ENCODE data around the gene LPIN3. TPM values are rescaled to one million over a fixed set of nuclear protein-coding genes. Genes with fewer than 3 reads are reported as not detected.

Gene LPIN3
- total RNA-seq, 2 experiments from 2014 or later: 2.2 to 2.5 TPM

- H3K27ac Mint-ChIP-seq: no peak overlapping the region
Observed at GRCh38 chr20:41387444-41387851, 46.8 kb downstream of the LPIN3 start.

GRCh38 chr20:41390889-41391288 lies 50.3 kb downstream of the LPIN3 start:
- POLR2A ChIA-PET: no interaction called here
- no peak for DNase-seq
- Mint-ChIP-seq H3K36me3 (no peaks in the 10 kb centered on the region), H3K9me3 (no peaks in the 10 kb centered on the region), H3K4me1 (no peaks in the 10 kb centered on the region), H3K27ac (no peak overlapping the region), H3K27me3 (peaks cover 17% of the 10 kb centered on the region), H3K4me3 (no peak overlapping the region)
- no peak for ATAC-seq (ENCODE audit: low read depth)

More at GRCh38 chr20:41387444-41387851, 46.8 kb downstream of the LPIN3 start:
- POLR2A ChIA-PET: no interaction called here
- no peak for DNase-seq
- no peak for ATAC-seq (ENCODE audit: low read depth)
- Mint-ChIP-seq H3K27me3 (peaks cover 17% of the 10 kb centered on the region), H3K4me1 (no peaks in the 10 kb centered on the region), H3K4me3 (no peak overlapping the region), H3K36me3 (no peaks in the 10 kb centered on the region), H3K9me3 (peaks cover 2% of the 10 kb centered on the region)

- Mint-ChIP-seq H3K4me3 (no peak overlapping the region), H3K27me3 (peaks cover 17% of the 10 kb centered on the region), H3K4me1 (no peaks in the 10 kb centered on the region), H3K36me3 (no peaks in the 10 kb centered on the region), H3K9me3 (no peaks in the 10 kb centered on the region), H3K27ac (no peak overlapping the region)
- POLR2A ChIA-PET: no interaction called here
- DNase-seq (no peak), ATAC-seq (ENCODE audit: low read depth) (no peak)
Observed at GRCh38 chr20:41391587-41392001, 51.0 kb downstream of the LPIN3 start.

- no peak overlapping the region for H3K27ac Mint-ChIP-seq
- H3K36me3 Mint-ChIP-seq: no peaks in the 10 kb centered on the region
- POLR2A ChIA-PET: no interaction called here
- H3K4me1 Mint-ChIP-seq: no peaks in the 10 kb centered on the region
- DNase-seq (no peak), ATAC-seq (ENCODE audit: low read depth) (no peak)
- H3K27me3 Mint-ChIP-seq: peaks cover 14% of the 10 kb centered on the region
- no peaks in the 10 kb centered on the region for H3K9me3 Mint-ChIP-seq
- H3K4me3 Mint-ChIP-seq: no peak overlapping the region
Observed at GRCh38 chr20:41392295-41392694, 51.7 kb downstream of the LPIN3 start.

- no peak overlapping the region for H3K4me3 Mint-ChIP-seq
- DNase-seq: no peak
- no peak for ATAC-seq (ENCODE audit: low read depth)
- H3K27me3 Mint-ChIP-seq: peaks cover 8% of the 10 kb centered on the region
- POLR2A ChIA-PET: no interaction called here
- no peak overlapping the region for H3K27ac Mint-ChIP-seq
- no peaks in the 10 kb centered on the region for H3K36me3 Mint-ChIP-seq
- no peaks in the 10 kb centered on the region for H3K9me3 Mint-ChIP-seq
- no peaks in the 10 kb centered on the region for H3K4me1 Mint-ChIP-seq
Observed at GRCh38 chr20:41392871-41393704, 52.5 kb downstream of the LPIN3 start.

- peaks cover 7% of the 10 kb centered on the region for H3K27me3 Mint-ChIP-seq
- H3K4me1 Mint-ChIP-seq: no peaks in the 10 kb centered on the region
- no peaks in the 10 kb centered on the region for H3K9me3 Mint-ChIP-seq
- no peak overlapping the region for H3K27ac Mint-ChIP-seq
- no peak for ATAC-seq (ENCODE audit: low read depth)
- no peak overlapping the region for H3K4me3 Mint-ChIP-seq
- no peaks in the 10 kb centered on the region for H3K36me3 Mint-ChIP-seq
- no peak for DNase-seq
- POLR2A ChIA-PET: no interaction called here
Observed at GRCh38 chr20:41393705-41394066, 53.1 kb downstream of the LPIN3 start.

GRCh38 chr20:41394081-41394480 lies 53.5 kb downstream of the LPIN3 start:
- H3K36me3 Mint-ChIP-seq: no peaks in the 10 kb centered on the region
- H3K9me3 Mint-ChIP-seq: no peaks in the 10 kb centered on the region
- H3K27ac Mint-ChIP-seq: no peak overlapping the region
- ATAC-seq (ENCODE audit: low read depth) (no peak), DNase-seq (no peak)
- H3K4me3 Mint-ChIP-seq: no peak overlapping the region
- POLR2A ChIA-PET: no interaction called here
- no peaks in the 10 kb centered on the region for H3K4me1 Mint-ChIP-seq
- H3K27me3 Mint-ChIP-seq: peaks cover 7% of the 10 kb centered on the region

- Mint-ChIP-seq H3K27me3 (peaks cover 2% of the 10 kb centered on the region), H3K27ac (no peak overlapping the region), H3K4me1 (no peaks in the 10 kb centered on the region), H3K9me3 (no peaks in the 10 kb centered on the region), H3K36me3 (no peaks in the 10 kb centered on the region), H3K4me3 (no peak overlapping the region)
- ATAC-seq (ENCODE audit: low read depth) (no peak), DNase-seq (no peak)
- POLR2A ChIA-PET: no interaction called here
Observed at GRCh38 chr20:41394931-41395666, 54.5 kb downstream of the LPIN3 start.

- no peak overlapping the region for H3K27ac Mint-ChIP-seq
- POLR2A ChIA-PET: no interaction called here
- H3K9me3 Mint-ChIP-seq: no peaks in the 10 kb centered on the region
- ATAC-seq (ENCODE audit: low read depth) (no peak), DNase-seq (no peak)
- H3K4me3 Mint-ChIP-seq: peak overlapping the region; percentile 44
- no peaks in the 10 kb centered on the region for H3K36me3 Mint-ChIP-seq
- H3K27me3 Mint-ChIP-seq: peaks cover 2% of the 10 kb centered on the region
- no peaks in the 10 kb centered on the region for H3K4me1 Mint-ChIP-seq
Observed at GRCh38 chr20:41395667-41396664, 55.3 kb downstream of the LPIN3 start.

GRCh38 chr20:41398408-41398807 lies 57.8 kb downstream of the LPIN3 start:
- Mint-ChIP-seq H3K27me3 (peaks cover 2% of the 10 kb centered on the region), H3K36me3 (peaks cover 5% of the 10 kb centered on the region), H3K4me1 (peaks cover 1% of the 10 kb centered on the region), H3K9me3 (no peaks in the 10 kb centered on the region), H3K4me3 (no peak overlapping the region), H3K27ac (no peak overlapping the region)
- DNase-seq (no peak), ATAC-seq (ENCODE audit: low read depth) (no peak)
- POLR2A ChIA-PET: no interaction called here

- Mint-ChIP-seq H3K4me3 (no peak overlapping the region), H3K9me3 (no peaks in the 10 kb centered on the region), H3K36me3 (peaks cover 16% of the 10 kb centered on the region), H3K27me3 (no peaks in the 10 kb centered on the region), H3K27ac (no peak overlapping the region), H3K4me1 (peaks cover 14% of the 10 kb centered on the region)
- no peak for DNase-seq
- no peak for ATAC-seq (ENCODE audit: low read depth)
- POLR2A ChIA-PET: no interaction called here
Observed at GRCh38 chr20:41403604-41404003, 63.0 kb downstream of the LPIN3 start.

GRCh38 chr20:41405436-41405835 lies 64.8 kb downstream of the LPIN3 start:
- H3K27ac Mint-ChIP-seq: no peak overlapping the region
- no peaks in the 10 kb centered on the region for H3K27me3 Mint-ChIP-seq
- H3K36me3 Mint-ChIP-seq: peaks cover 18% of the 10 kb centered on the region
- no peaks in the 10 kb centered on the region for H3K9me3 Mint-ChIP-seq
- DNase-seq (no peak), ATAC-seq (ENCODE audit: low read depth) (no peak)
- POLR2A ChIA-PET: no interaction called here
- no peak overlapping the region for H3K4me3 Mint-ChIP-seq
- peaks cover 21% of the 10 kb centered on the region for H3K4me1 Mint-ChIP-seq

- Mint-ChIP-seq H3K4me3 (no peak overlapping the region), H3K27ac (no peak overlapping the region), H3K4me1 (peaks cover 23% of the 10 kb centered on the region), H3K9me3 (no peaks in the 10 kb centered on the region), H3K36me3 (peaks cover 21% of the 10 kb centered on the region), H3K27me3 (no peaks in the 10 kb centered on the region)
- DNase-seq (no peak), ATAC-seq (ENCODE audit: low read depth) (no peak)
- POLR2A ChIA-PET: no interaction called here
Observed at GRCh38 chr20:41406353-41406752, 65.7 kb downstream of the LPIN3 start.

Measured in activated naive CD8-positive, alpha-beta T cell treated with anti-CD3 and anti-CD28 coated beads, Interleukin-2, amount 10 ng/mL, durations not matched to agents 7 days and 5 days (primary cell).